Adrenal gland (tissue), 12 donors: Measurements from ENCODE around the gene TMED3. TPM values are rescaled to one million over a fixed set of nuclear protein-coding genes. Genes with fewer than 3 reads are reported as not detected.

Experiments used
- DNase-seq, 7 donors: peaks; one replicate each; pipeline ENCODE4 v3.0.0-alpha.2; 2019 to 2020
- H3K27ac ChIP-seq, 5 donors: fragments of 200-600 bp; sonication (generic) in 4 of 5; 1 replicate in 3 of 5; 2 replicates in 2 of 5; pipeline versions ENCODE4 v1.5.1 to v1.8.0; 2016 to 2020; ENCODE audit warnings: mild to moderate bottlenecking in 1 of 5
- H3K27me3 ChIP-seq: fragments of 200-600 bp; 2 replicates; pipeline ENCODE4 v1.8.0; 2021
- H3K36me3 ChIP-seq, 2 donors: fragments of 200-600 bp; replicated peaks in 1 of 2; 1 replicate in 1 of 2; 2 replicates in 1 of 2; pipeline versions ENCODE4 v1.5.1 to v1.8.0; 2018 to 2022
- H3K4me1 ChIP-seq, 2 donors: fragments of 200-600 bp; replicated peaks in 1 of 2; 1 replicate in 1 of 2; 2 replicates in 1 of 2; pipeline versions ENCODE4 v1.5.1 to v1.8.0; 2018 to 2021
- H3K4me3 ChIP-seq, 4 donors: fragments of 200-600 bp; sonication (generic) in 3 of 4; one replicate each; pipeline ENCODE4 v1.5.1; 2016 to 2018
- H3K9me3 ChIP-seq, 3 donors: fragments of 200-600 bp; sonication (generic) in 1 of 3; replicated peaks in 1 of 3; 1 replicate in 2 of 3; 2 replicates in 1 of 3; pipeline versions ENCODE4 v1.5.1 to v1.8.0; 2016 to 2021
- CTCF ChIP-seq, 6 experiments: fragments of 450-650 bp in 4 of 6; fragments of 200-600 bp in 2 of 6; sonication (generic) in 1 of 6; IDR thresholded peaks; 1 replicate in 5 of 6; 2 replicates in 1 of 6; pipeline versions ENCODE4 v1.5.1 to v1.8.0; 2016 to 2021; ENCODE audit warnings: antibody characterized with exemption in 6 of 6, mild to moderate bottlenecking in 2 of 6, moderate library complexity in 1 of 6
- POLR2A ChIP-seq, 2 donors: fragments of 450-650 bp; IDR thresholded peaks; one replicate each; pipeline ENCODE4 v1.6.1; 2017; ENCODE audit warnings: antibody characterized with exemption in 2 of 2, mild to moderate bottlenecking in 2 of 2, moderate library complexity in 1 of 2
- WGBS, 4 donors: extraction: QIAGEN DNeasy Blood & Tissue Kit in 2 of 4; methylation state at CpG; one replicate each; pipeline versions ENCODE4 v1.1.5 to v1.1.7; 2013 to 2017; 5-methylcytosine and 5-hydroxymethylcytosine counted together
- intact Hi-C, 2 donors: fragments of 100-400 bp; cut with DNase I; formaldehyde crosslinking; loops; one replicate each; pipeline versions ENCODE4 v1.14.1 to v1.15.0; 2022 to 2023
- polyA plus RNA-seq, 3 donors: library from polyadenylated mRNA; stranded (reverse); fragments of 200-250 nt in 2 of 3; fragments of 350-450 nt in 1 of 3; fragmentation: Illumina TruSeq in 1 of 3; extraction: RNeasy Lipid Tissue Mini Kit (QIAGEN cat#74804) in 1 of 3; gene quantifications; one replicate each; pipeline ENCODE4 v1.2.3, GENCODE V29; 2013 to 2014
- total RNA-seq, 9 donors: library from RNA; depleted of rRNA in 4 of 9; stranded (reverse); fragments of >200 nt in 4 of 9; fragments of 120-200 nt in 1 of 9; fragmentation: NEBNext Ultra II Directional in 1 of 9; extraction: Animal tissue kit (Norgen Biotek cat#: 25700) in 1 of 9; gene quantifications; one replicate each; pipeline versions ENCODE4 v1.1.0 to v1.2.4, GENCODE V29; 2013 to 2023
- donor health status: healthy with polysubstance abuse.
- donor health status: Bipolar disorder and iron deficiency.
- donor health status: DM: yes; HTN: yes; CAD: no.
- donor health status: DM: no; HTN: no; CAD: no.
- donor health status: DM: no; HTN: no; CAD: no.
- donor health status: DM: yes; HTN: yes; CAD: no.

Gene TMED3
- total and polyA plus RNA-seq, 12 donors: 23.5 to 70.4 (median 36.8) TPM

- no peaks in the 10 kb centered on the region for H3K27me3 ChIP-seq
- no peaks in the 10 kb centered on the region for H3K4me1 ChIP-seq
- no peaks in the 10 kb centered on the region for H3K36me3 ChIP-seq
- intact Hi-C loops: no loop called here
- H3K4me3 ChIP-seq: no peak overlapping the region
- no peak for DNase-seq
- TF ChIP-seq POLR2A (IDR thresholded peaks at IDR 0.05) (no peak), CTCF (IDR thresholded peaks at IDR 0.05) (no peak)
- WGBS, 4 donors: 65 to 80% (median 72%) methylated on average over 3 of the region's 3 CpGs
- H3K9me3 ChIP-seq: no peaks in the 10 kb centered on the region
- no peak overlapping the region for H3K27ac ChIP-seq
Observed at GRCh38 chr15:79265987-79266579, 44.8 kb upstream of the TMED3 start.

GRCh38 chr15:79282371-79283251 lies 28.3 kb upstream of the TMED3 start, which contains the start of gene ANKRD34C:
Gene ANKRD34C, plus strand, starts transcription at chr15:79282722. Its CDS starts 10,563 bp downstream, at chr15:79293285.
- peaks cover 31% of the 10 kb centered on the region for H3K27me3 ChIP-seq
- no peak for TF ChIP-seq POLR2A (IDR thresholded peaks at IDR 0.05)
- TF ChIP-seq CTCF (IDR thresholded peaks at IDR 0.05): no peak

GRCh38 chr15:79283252-79284048 lies 27.5 kb upstream of the TMED3 start:
- DNase-seq: peak; percentile 26 to 52 (median 38)
- Histone ChIP-seq H3K27ac (no peak overlapping the region), H3K27me3 (peaks cover 31% of the 10 kb centered on the region), H3K4me3 (no peak overlapping the region), H3K4me1 (no peaks in the 10 kb centered on the region), H3K36me3 (no peaks in the 10 kb centered on the region), H3K9me3 (no peaks in the 10 kb centered on the region)
- TF ChIP-seq CTCF (IDR thresholded peaks at IDR 0.05): no peak
- 9 to 26% (median 13%) methylated on average over 21 to 46 of the region's 46 CpGs for WGBS, 4 donors
- intact Hi-C loops: no loop called here

More at GRCh38 chr15:79282371-79283251, 28.3 kb upstream of the TMED3 start, which contains the start of gene ANKRD34C:
- no peak within 1 kb of the TSS for H3K4me3 ChIP-seq
- no peak within 1 kb of the TSS for H3K27ac ChIP-seq
- no peaks in the 10 kb centered on the region for H3K4me1 ChIP-seq
- 5 to 10% (median 7%) methylated on average over 21 to 56 of the region's 56 CpGs for whole genome bisulfite sequencing, 4 donors
- no peaks in the 10 kb centered on the region for H3K9me3 ChIP-seq
- no peaks in the 10 kb centered on the region for H3K36me3 ChIP-seq
- no peak for DNase-seq
- intact Hi-C loops: no loop called here
